ENCODE measurements around the gene ARHGAP6.

GRCh38 chrX:11272290-11272689 lies 393.4 kb downstream of the ARHGAP6 start:
- TF ChIP-seq POLR2A (IDR thresholded peaks at IDR 0.05; ENCODE audit: low read depth, low read length) (no peak), TAF1 (IDR thresholded peaks at IDR 0.05; ENCODE audit: borderline replicate concordance, low read depth, low read length) (no peak), POLR2AphosphoS5 (IDR thresholded peaks at IDR 0.05; ENCODE audit: low read depth, low read length) (no peak)

All from GM12892 (cell line).